Neural crest cell (in vitro differentiated cells): Measurements from ENCODE around the gene NUP35. TPM values are rescaled to one million over a fixed set of nuclear protein-coding genes. Genes with fewer than 3 reads are reported as not detected.

Experiments used
- DNase-seq: peaks from one replicate; pipeline ENCODE4 v3.0.0; 2021; ENCODE audit warnings: low read depth, mixed read lengths, low spot score
- H3K27ac Mint-ChIP-seq: one replicate; pipeline ENCODE4 v1.8.0; 2021; ENCODE audit warnings: mild to moderate bottlenecking, mixed read lengths; ENCODE audit not compliant: unreplicated experiment
- H3K27me3 Mint-ChIP-seq: 2 replicates; pipeline ENCODE4 v1.8.0; 2021; ENCODE audit warnings: low read depth, mild to moderate bottlenecking, mixed read lengths
- H3K36me3 Mint-ChIP-seq: 2 replicates; pipeline ENCODE4 v1.8.0; 2021; ENCODE audit warnings: low read depth, mild to moderate bottlenecking, mixed read lengths
- H3K4me1 Mint-ChIP-seq: 2 replicates; pipeline ENCODE4 v1.8.0; 2021; ENCODE audit warnings: mixed read lengths
- H3K4me3 Mint-ChIP-seq: one replicate; pipeline ENCODE4 v1.8.0; 2021; ENCODE audit warnings: mild to moderate bottlenecking, mixed read lengths
- H3K9me3 Mint-ChIP-seq: 2 replicates; pipeline ENCODE4 v1.8.0; 2021; ENCODE audit warnings: mixed read lengths
- total RNA-seq: library from RNA; stranded (reverse); gene quantifications from 2 replicates; pipeline ENCODE4 v1.2.1, GENCODE V29; 2021
- TF ChIP-seq, protein P1 (sequence below): fragments of 200-600 bp; sonication (generic); conservative IDR thresholded peaks from 2 replicates; pipeline ENCODE4 v1.5.0; 2021; ENCODE audit warnings: antibody characterized with exemption, mild to moderate bottlenecking

NUP35 gene
- total RNA-seq, 1 donor from 2014 or later = 28.5 TPM

- Mint-ChIP-seq H3K4me1 (no peaks in the 10 kb centered on the region), H3K27me3 (no peaks in the 10 kb centered on the region), H3K27ac (peak overlapping the region; percentile 35), H3K4me3 (no peak overlapping the region), H3K36me3 (peaks cover 51% of the 10 kb centered on the region), H3K9me3 (peaks cover 9% of the 10 kb centered on the region)
- TF ChIP-seq, protein P1, sequence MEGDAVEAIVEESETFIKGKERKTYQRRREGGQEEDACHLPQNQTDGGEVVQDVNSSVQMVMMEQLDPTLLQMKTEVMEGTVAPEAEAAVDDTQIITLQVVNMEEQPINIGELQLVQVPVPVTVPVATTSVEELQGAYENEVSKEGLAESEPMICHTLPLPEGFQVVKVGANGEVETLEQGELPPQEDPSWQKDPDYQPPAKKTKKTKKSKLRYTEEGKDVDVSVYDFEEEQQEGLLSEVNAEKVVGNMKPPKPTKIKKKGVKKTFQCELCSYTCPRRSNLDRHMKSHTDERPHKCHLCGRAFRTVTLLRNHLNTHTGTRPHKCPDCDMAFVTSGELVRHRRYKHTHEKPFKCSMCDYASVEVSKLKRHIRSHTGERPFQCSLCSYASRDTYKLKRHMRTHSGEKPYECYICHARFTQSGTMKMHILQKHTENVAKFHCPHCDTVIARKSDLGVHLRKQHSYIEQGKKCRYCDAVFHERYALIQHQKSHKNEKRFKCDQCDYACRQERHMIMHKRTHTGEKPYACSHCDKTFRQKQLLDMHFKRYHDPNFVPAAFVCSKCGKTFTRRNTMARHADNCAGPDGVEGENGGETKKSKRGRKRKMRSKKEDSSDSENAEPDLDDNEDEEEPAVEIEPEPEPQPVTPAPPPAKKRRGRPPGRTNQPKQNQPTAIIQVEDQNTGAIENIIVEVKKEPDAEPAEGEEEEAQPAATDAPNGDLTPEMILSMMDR = no peak
- DNase-seq = no peak
These were observed 61.3 kb downstream of the NUP35 start for GRCh38 chr2:183185534-183185933.

DNA sequence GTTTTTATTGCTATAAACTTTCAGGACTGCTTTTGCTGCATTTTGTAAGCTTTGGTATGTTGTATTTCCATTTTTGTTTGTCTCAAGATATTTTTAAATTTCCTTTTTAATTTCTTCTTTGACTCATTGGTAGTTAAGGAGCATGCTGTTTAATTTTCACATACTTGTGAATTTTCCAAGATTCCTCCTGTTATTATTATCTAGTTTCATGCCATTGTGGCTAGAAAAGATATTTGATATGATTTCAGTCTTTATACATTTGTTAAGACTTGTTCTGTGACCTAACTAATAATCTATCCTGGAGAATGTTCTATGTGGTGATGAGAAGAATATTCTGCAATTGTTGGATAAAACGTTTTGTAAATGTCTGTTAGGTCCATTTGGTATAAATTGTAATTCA lies 62.1 kb downstream of the NUP35 start:
- TF ChIP-seq, protein P1 = no peak
- no peaks in the 10 kb centered on the region for H3K27me3 Mint-ChIP-seq
- no peak for DNase-seq
- peaks cover 5% of the 10 kb centered on the region for H3K9me3 Mint-ChIP-seq
- no peaks in the 10 kb centered on the region for H3K4me1 Mint-ChIP-seq
- no peak overlapping the region for H3K27ac Mint-ChIP-seq
- peaks cover 51% of the 10 kb centered on the region for H3K36me3 Mint-ChIP-seq
- no peak overlapping the region for H3K4me3 Mint-ChIP-seq

DNA sequence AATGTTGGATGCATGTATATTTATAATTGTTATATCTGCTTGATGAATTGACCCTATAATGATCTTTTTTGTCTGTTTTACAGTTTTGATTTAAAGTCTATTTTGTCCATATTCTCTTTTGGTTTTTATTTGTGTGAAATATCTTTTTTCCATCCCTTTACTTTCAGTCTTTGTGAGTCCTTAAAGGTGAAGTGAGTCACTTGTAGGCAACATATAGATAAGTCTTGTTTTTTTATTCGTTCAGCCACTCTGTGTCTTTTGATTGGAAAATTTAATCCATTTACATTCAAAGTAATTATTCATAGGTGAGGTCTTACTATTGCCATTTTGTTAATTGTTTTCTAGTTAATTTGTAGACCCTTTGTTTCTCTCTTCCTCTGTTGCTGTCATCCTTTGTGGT lies 62.5 kb downstream of the NUP35 start:
- no peak for DNase-seq
- H3K36me3 Mint-ChIP-seq = peaks cover 51% of the 10 kb centered on the region
- no peak overlapping the region for H3K27ac Mint-ChIP-seq
- TF ChIP-seq, protein P1 = no peak
- peaks cover 3% of the 10 kb centered on the region for H3K9me3 Mint-ChIP-seq
- H3K27me3 Mint-ChIP-seq = no peaks in the 10 kb centered on the region
- H3K4me1 Mint-ChIP-seq = no peaks in the 10 kb centered on the region
- H3K4me3 Mint-ChIP-seq = no peak overlapping the region

- H3K27me3 Mint-ChIP-seq = no peaks in the 10 kb centered on the region
- peaks cover 4% of the 10 kb centered on the region for H3K9me3 Mint-ChIP-seq
- H3K4me3 Mint-ChIP-seq = no peak overlapping the region
- H3K36me3 Mint-ChIP-seq = peaks cover 21% of the 10 kb centered on the region
- no peak overlapping the region for H3K27ac Mint-ChIP-seq
- TF ChIP-seq, protein P1 = no peak
- DNase-seq = no peak
- no peaks in the 10 kb centered on the region for H3K4me1 Mint-ChIP-seq
These were observed 68.1 kb downstream of the NUP35 start for GRCh38 chr2:183192343-183192742.

- DNase-seq = no peak
- peaks cover 4% of the 10 kb centered on the region for H3K9me3 Mint-ChIP-seq
- H3K27me3 Mint-ChIP-seq = no peaks in the 10 kb centered on the region
- peaks cover 30% of the 10 kb centered on the region for H3K36me3 Mint-ChIP-seq
- no peak overlapping the region for H3K27ac Mint-ChIP-seq
- TF ChIP-seq, protein P1 = no peak
- H3K4me1 Mint-ChIP-seq = no peaks in the 10 kb centered on the region
- no peak overlapping the region for H3K4me3 Mint-ChIP-seq
These were observed 69.7 kb downstream of the NUP35 start for GRCh38 chr2:183193904-183194303.

GRCh38 chr2:183195397-183195796 lies 71.2 kb downstream of the NUP35 start:
- H3K36me3 Mint-ChIP-seq = peaks cover 44% of the 10 kb centered on the region
- no peaks in the 10 kb centered on the region for H3K4me1 Mint-ChIP-seq
- H3K4me3 Mint-ChIP-seq = no peak overlapping the region
- TF ChIP-seq, protein P1 = no peak
- H3K27me3 Mint-ChIP-seq = no peaks in the 10 kb centered on the region
- no peak for DNase-seq
- peaks cover 9% of the 10 kb centered on the region for H3K9me3 Mint-ChIP-seq
- H3K27ac Mint-ChIP-seq = no peak overlapping the region
